Raji (cell line): Measurements from ENCODE around the gene TUBB4A.

ENCODE experiments used
- POLR2A ChIP-seq: IDR thresholded peaks from 2 replicates; pipeline ENCODE4 v1.6.1; 2011; ENCODE audit warnings: low read depth, low read length, control low read depth; ENCODE audit not compliant: insufficient read depth

The TUBB4A gene

GRCh38 chr19:6530386-6531162 is 28.5 kb upstream of the TUBB4A start, which contains the start of gene TNFSF9:
TNFSF9 (plus strand) TSS chr19:6531026; CDS start chr19:6531037, 11 bp downstream.
- peak; percentile 100 for TF ChIP-seq POLR2A

- TF ChIP-seq POLR2A, result no peak
Measured at GRCh38 chr19:6529937-6530385, 27.9 kb upstream of the TUBB4A start.

GRCh38 chr19:6529351-6529750 is 27.2 kb upstream of the TUBB4A start:
- no peak for TF ChIP-seq POLR2A

GRCh38 chr19:6528544-6529121 is 26.5 kb upstream of the TUBB4A start:
- TF ChIP-seq POLR2A, result no peak; the same call in 1 of the 2 replicates

GRCh38 chr19:6527893-6528543 is 25.9 kb upstream of the TUBB4A start:
- peak; percentile 61 for TF ChIP-seq POLR2A

- TF ChIP-seq POLR2A, result no peak
Measured at GRCh38 chr19:6524311-6524710, 22.2 kb upstream of the TUBB4A start.

GRCh38 chr19:6522712-6523111 is 20.6 kb upstream of the TUBB4A start:
- no peak for TF ChIP-seq POLR2A

GRCh38 chr19:6521718-6522646 is 19.9 kb upstream of the TUBB4A start:
- TF ChIP-seq POLR2A, result peak; percentile 70

- TF ChIP-seq POLR2A, result no peak
Measured at GRCh38 chr19:6519289-6519688, 17.2 kb upstream of the TUBB4A start.

GRCh38 chr19:6518145-6518911 is 16.2 kb upstream of the TUBB4A start:
- TF ChIP-seq POLR2A, result 0 out of 2 replicates have a peak, but pooled peaks have one; percentile 14

- TF ChIP-seq POLR2A, result peak; percentile 11; the same call in 1 of the 2 replicates
Measured at GRCh38 chr19:6516659-6517291, 14.7 kb upstream of the TUBB4A start.

- peak; percentile 69; the same call in 1 of the 2 replicates for TF ChIP-seq POLR2A
Measured at GRCh38 chr19:6516018-6516658, 14.0 kb upstream of the TUBB4A start.

GRCh38 chr19:6514926-6515544 is 12.9 kb upstream of the TUBB4A start:
- TF ChIP-seq POLR2A, result no peak
